Measurements from ENCODE around the gene VRK1.

- TF ChIP-seq JUNB (IDR thresholded peaks at IDR 0.05) (no peak), SUPT20H (IDR thresholded peaks at IDR 0.05; ENCODE audit: borderline replicate concordance, control insufficient read depth, low read depth, low read length) (no peak), POLR2AphosphoS5 (IDR thresholded peaks at IDR 0.05; ENCODE audit: low read length) (no peak), CTCF (IDR thresholded peaks at IDR 0.05 in 2 of 3, conservative IDR thresholded peaks at IDR 0.05 in 1 of 3; ENCODE audit: control insufficient read depth in 2 of 3, extremely low read depth in 1 of 3, insufficient read depth in 1 of 3, low read depth in 3 of 3, low read length in 3 of 3) (no peak), SP1 (IDR thresholded peaks at IDR 0.05; ENCODE audit: low read depth, low read length) (no peak), CEBPB (IDR thresholded peaks at IDR 0.05; ENCODE audit: borderline replicate concordance in 1 of 2, low read depth in 2 of 2, low read length in 2 of 2) (no peak), POLR2A (IDR thresholded peaks at IDR 0.05; ENCODE audit: low read depth, low read length) (no peak), HDAC6 (IDR thresholded peaks at IDR 0.05; ENCODE audit: unreplicated experiment) (no peak), BCL11A (IDR thresholded peaks at IDR 0.05; ENCODE audit: low read depth, low read length) (no peak), ETV6 (conservative IDR thresholded peaks at IDR 0.05 in 1 of 2, IDR thresholded peaks at IDR 0.05 in 1 of 2; ENCODE audit: borderline replicate concordance in 1 of 2, low read depth in 1 of 2) (no peak)
Measured at GRCh38 chr14:96757456-96757855, 39.7 kb upstream of the VRK1 start.

Data from GM12878 (cell line).